ENCODE measurements around the gene POPDC2. TPM values are rescaled to one million over a fixed set of nuclear protein-coding genes. Genes with fewer than 3 reads are reported as not detected.

The POPDC2 gene
- total and polyA plus RNA-seq, 2 of the 4 experiments (the other 2 are of a cell fraction): under 0.01 to 0.29 TPM

DNA sequence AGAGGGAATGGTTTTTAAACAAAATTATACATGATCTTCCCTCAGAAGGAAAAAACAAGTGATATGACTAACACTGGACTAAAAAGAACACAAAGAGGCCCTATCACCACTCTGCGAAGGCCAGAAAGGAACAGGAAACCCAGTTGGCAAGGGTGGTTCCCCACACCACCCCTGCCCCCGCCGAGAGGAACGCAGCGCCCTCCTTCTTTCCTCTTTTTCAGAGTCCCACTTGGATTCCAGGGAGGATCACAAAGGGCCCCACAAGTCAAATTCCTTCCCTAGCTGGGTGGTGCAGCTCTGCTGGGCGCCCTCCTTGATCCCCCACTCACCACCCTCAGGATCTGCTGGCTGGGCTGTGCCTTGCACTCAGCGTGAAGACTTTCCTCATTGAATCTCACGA lies 32.9 kb downstream of the POPDC2 start:
- no peak overlapping the region for H2AFZ ChIP-seq (replicated peaks; ENCODE audit: low read length, poor library complexity)
- H4K5ac ChIP-seq (ENCODE audit: low read depth, low read length): no peak overlapping the region
- H3K27ac ChIP-seq (ENCODE audit: insufficient read depth, low read length): no peak overlapping the region
- no peak overlapping the region for H2AK9ac ChIP-seq (replicated peaks; ENCODE audit: low read depth, low read length, poor library complexity)
- CTCF ChIA-PET: no interaction called here
- no peaks in the 10 kb centered on the region for H3K36me3 ChIP-seq (ENCODE audit: control insufficient read depth, insufficient read depth, low read length)
- no peak overlapping the region for H3K14ac ChIP-seq (replicated peaks; ENCODE audit: low read depth, low read length)
- peaks cover 10% of the 10 kb centered on the region for H3K4me1 ChIP-seq (ENCODE audit: control insufficient read depth, insufficient read depth, low read length)
- H3K18ac ChIP-seq (ENCODE audit: low read depth, low read length): no peak overlapping the region
- H2AK5ac ChIP-seq (ENCODE audit: low read depth, low read length): no peak overlapping the region
- POLR2A ChIA-PET (ENCODE audit: unreplicated experiment): no interaction called here
- WGBS, 2 experiments (ENCODE audit: extremely low coverage in 2 of 2, insufficient read length in 1 of 2): 67% methylated on average over 3 of the region's 8 CpGs; no CpG with 5 or more reads in 1 of the 2 experiments
- H3K79me1 ChIP-seq (ENCODE audit: low read depth in 1 of 2, low read length in 2 of 2): no peaks in the 10 kb centered on the region
- no peak overlapping the region for H3K4me3 ChIP-seq (ENCODE audit: insufficient read depth, low read depth, low read length)
- H3K27me3 ChIP-seq (ENCODE audit: control insufficient read depth, insufficient read depth, low read length): peaks cover 4% of the 10 kb centered on the region; the same call in 1 of the 2 replicates
- no peak overlapping the region for H3K23ac ChIP-seq (ENCODE audit: low read depth, low read length)
- DNase-seq (no peak), ATAC-seq (ENCODE audit: low read depth) (no peak)
- H3K4ac ChIP-seq (ENCODE audit: low read depth, low read length): no peak overlapping the region
- no peak overlapping the region for H3K4me2 ChIP-seq (ENCODE audit: low read depth, low read length)
- TF ChIP-seq, protein P1, sequence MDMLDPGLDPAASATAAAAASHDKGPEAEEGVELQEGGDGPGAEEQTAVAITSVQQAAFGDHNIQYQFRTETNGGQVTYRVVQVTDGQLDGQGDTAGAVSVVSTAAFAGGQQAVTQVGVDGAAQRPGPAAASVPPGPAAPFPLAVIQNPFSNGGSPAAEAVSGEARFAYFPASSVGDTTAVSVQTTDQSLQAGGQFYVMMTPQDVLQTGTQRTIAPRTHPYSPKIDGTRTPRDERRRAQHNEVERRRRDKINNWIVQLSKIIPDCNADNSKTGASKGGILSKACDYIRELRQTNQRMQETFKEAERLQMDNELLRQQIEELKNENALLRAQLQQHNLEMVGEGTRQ (IDR thresholded peaks at IDR 0.05; ENCODE audit: low read depth, low read length): no peak
- TF ChIP-seq RFX5 (IDR thresholded peaks at IDR 0.05; ENCODE audit: low read depth, low read length): no peak
- no peak overlapping the region for H2BK120ac ChIP-seq (ENCODE audit: low read depth, low read length)
- H3K56ac ChIP-seq (ENCODE audit: extremely low read depth, insufficient read depth, low read length): no peak overlapping the region
- BruUV-seq (replicated peaks): no TSS peak
- dilution Hi-C loops (cut with HindIII; ENCODE audit: low sequenced_read_pairs, unreplicated experiment): no loop called here
- H4K8ac ChIP-seq (ENCODE audit: low read depth in 2 of 2, low read length in 2 of 2): no peak overlapping the region
- no peak overlapping the region for H4K91ac ChIP-seq (ENCODE audit: insufficient read depth, low read depth, low read length)
- no peak overlapping the region for H2BK5ac ChIP-seq (ENCODE audit: low read depth, low read length, poor library complexity, severe bottlenecking)
- in situ Hi-C loops (cut with MboI; ENCODE audit: low sequenced_read_pairs): no loop called here
- H3K9me3 ChIP-seq (ENCODE audit: control insufficient read depth, insufficient read depth, low read length): no peaks in the 10 kb centered on the region; the same call in 1 of the 2 replicates
- H2BK15ac ChIP-seq (ENCODE audit: low read depth, low read length): no peak overlapping the region
- H3K9me1 ChIP-seq (ENCODE audit: insufficient read depth, low read length): no peaks in the 10 kb centered on the region; the same call in 1 of the 2 replicates
- H3K9ac ChIP-seq (ENCODE audit: low read depth, low read length): no peak overlapping the region
- no peak overlapping the region for H2BK20ac ChIP-seq (ENCODE audit: low read depth, low read length)
- H4K20me1 ChIP-seq (ENCODE audit: insufficient read depth, low read length): no peaks in the 10 kb centered on the region
- intact Hi-C loops (cut with micrococcal nuclease): no loop called here
